ENCODE data around the gene TSPAN16. TPM values are rescaled to one million over a fixed set of nuclear protein-coding genes. Genes with fewer than 3 reads are reported as not detected.

The TSPAN16 gene
- total and polyA plus RNA-seq, 2 donors (not counting 3 experiments of a cell fraction or from before 2014, with no cell fraction given): not detected

DNA sequence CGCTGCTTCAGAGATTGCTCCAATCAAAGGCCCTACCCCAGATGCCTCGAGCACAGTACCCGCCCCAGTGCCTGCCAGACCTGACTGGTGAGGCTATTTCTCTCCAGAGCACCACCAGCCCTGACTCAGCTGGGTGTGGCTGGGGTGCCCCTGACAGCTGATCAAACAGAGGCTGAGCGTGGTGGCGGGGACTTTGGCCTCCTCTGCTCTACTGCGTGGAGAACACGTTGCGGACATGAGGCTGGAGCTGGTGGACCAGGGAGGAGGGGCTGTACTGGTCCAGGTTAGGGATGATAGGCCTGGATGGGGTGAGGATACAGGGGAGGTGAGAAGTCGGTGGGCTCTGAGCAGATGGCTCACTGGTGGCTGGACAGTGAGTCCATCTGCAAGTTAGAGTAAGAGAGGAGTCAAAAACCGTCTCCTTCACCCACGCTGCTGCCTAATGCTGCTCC lies 30.1 kb upstream of the TSPAN16 start:
- no peak overlapping the region for H3K4me2 ChIP-seq (ENCODE audit: insufficient read depth, low read length)
- intact Hi-C loops (cut with micrococcal nuclease): no loop called here
- H3K9me3 ChIP-seq (replicated peaks; ENCODE audit: control insufficient read depth, insufficient read depth, low read length): no peaks in the 10 kb centered on the region
- DNase-seq (ENCODE audit: low read depth, low spot score) (no peak), FAIRE-seq (no peak)
- POLR2A ChIA-PET: no interaction called here
- peaks cover 44% of the 10 kb centered on the region for H3K4me1 ChIP-seq (ENCODE audit: control insufficient read depth, extremely low read depth, insufficient read depth, low read length)
- H3K79me2 ChIP-seq (ENCODE audit: control insufficient read depth, insufficient read depth, low read length): peaks cover 14% of the 10 kb centered on the region
- peak overlapping the region; percentile 4 for H2AFZ ChIP-seq (ENCODE audit: low read depth, low read length)
- H3K9ac ChIP-seq (replicated peaks; ENCODE audit: extremely low read depth, insufficient read depth, low read length): no peak overlapping the region
- H3K27me3 ChIP-seq (ENCODE audit: control insufficient read depth in 2 of 2, insufficient read depth in 2 of 2, low read length in 2 of 2): no peaks in the 10 kb centered on the region
- H4K20me1 ChIP-seq (replicated peaks; ENCODE audit: control insufficient read depth, extremely low read depth, insufficient read depth, low read length): no peaks in the 10 kb centered on the region
- no peak for TF ChIP-seq JUN (IDR thresholded peaks at IDR 0.05; ENCODE audit: borderline replicate concordance, insufficient read depth, insufficient read length, low read depth)
- no peak for TF ChIP-seq MYC (IDR thresholded peaks at IDR 0.05; ENCODE audit: low read depth, low read length)
- H3K9me1 ChIP-seq (replicated peaks; ENCODE audit: control insufficient read depth, extremely low read depth, insufficient read depth, low read length): no peaks in the 10 kb centered on the region
- H3K4me3 ChIP-seq (replicated peaks in 1 of 3; ENCODE audit: insufficient read depth in 1 of 3, low read depth in 1 of 3, low read length in 3 of 3): no peak overlapping the region
- BruUV-seq (replicated peaks): no TSS peak
- H3K36me3 ChIP-seq (ENCODE audit: control insufficient read depth in 2 of 2, extremely low read depth in 1 of 2, insufficient read depth in 2 of 2, low read length in 2 of 2): no peaks in the 10 kb centered on the region
- dilution Hi-C loops (cut with MboI; ENCODE audit: extremely low pct_ligation_motif_present, low sequenced_read_pairs): no loop called here
- H3K27ac ChIP-seq (ENCODE audit: insufficient read depth, low read depth, low read length): peak overlapping the region; percentile 64
- CTCF ChIA-PET: interaction anchor here (0.5 to 3.1 kb wide), 7 partner anchors 10 to 115 kb away, joined by 3 to 19 read pairs (median 7); no protein-coding TSS in a partner anchor

DNA sequence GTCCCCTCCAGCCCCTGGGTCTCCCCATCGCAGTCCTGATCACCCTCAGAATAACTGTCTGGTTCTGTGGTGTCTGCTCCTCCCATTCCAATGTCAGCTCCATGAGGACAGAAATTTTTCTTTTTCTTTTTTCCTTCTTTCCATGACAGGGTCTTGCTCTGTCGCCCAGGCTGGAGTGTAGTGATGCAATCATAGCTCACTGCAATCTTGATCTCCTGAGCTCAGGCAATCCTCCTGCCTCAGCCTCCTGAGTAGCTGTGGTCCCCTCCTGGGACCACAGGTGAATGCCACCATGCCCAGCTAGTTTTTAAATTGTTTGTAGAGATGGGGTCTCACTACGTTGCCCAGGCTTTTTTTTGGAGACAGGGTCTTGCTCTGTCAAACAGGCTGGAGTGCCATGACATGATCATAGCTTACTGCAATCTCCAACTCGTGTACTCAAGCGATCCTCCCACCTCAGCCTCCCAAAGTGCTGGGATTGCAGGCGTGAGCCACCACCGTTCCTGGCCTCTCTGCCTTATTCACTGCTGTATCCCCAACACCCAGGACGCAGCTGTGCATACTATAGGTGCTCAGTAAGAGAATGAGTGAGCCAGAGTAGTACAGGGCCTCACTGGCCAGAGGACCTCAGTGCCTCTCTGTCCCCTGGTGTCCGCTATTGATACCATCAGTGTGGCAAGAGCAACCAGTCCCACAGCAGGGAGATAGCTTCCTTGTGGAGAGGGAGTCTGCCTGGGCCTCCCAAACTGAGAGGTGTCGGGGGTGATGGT lies 28.5 kb upstream of the TSPAN16 start:
- Histone ChIP-seq H3K4me1 (ENCODE audit: control insufficient read depth, extremely low read depth, insufficient read depth, low read length) (peaks cover 47% of the 10 kb centered on the region), H3K27ac (ENCODE audit: insufficient read depth, low read depth, low read length) (peak overlapping the region; percentile 99), H4K20me1 (replicated peaks; ENCODE audit: control insufficient read depth, extremely low read depth, insufficient read depth, low read length) (no peaks in the 10 kb centered on the region), H3K36me3 (ENCODE audit: control insufficient read depth in 2 of 2, extremely low read depth in 1 of 2, insufficient read depth in 2 of 2, low read length in 2 of 2) (no peaks in the 10 kb centered on the region), H3K9me3 (replicated peaks; ENCODE audit: control insufficient read depth, insufficient read depth, low read length) (no peaks in the 10 kb centered on the region), H2AFZ (ENCODE audit: low read depth, low read length) (no peak overlapping the region), H3K4me2 (ENCODE audit: insufficient read depth, low read length) (no peak overlapping the region), H3K27me3 (ENCODE audit: control insufficient read depth in 2 of 2, insufficient read depth in 2 of 2, low read length in 2 of 2) (no peaks in the 10 kb centered on the region), H3K4me3 (replicated peaks in 1 of 3; ENCODE audit: insufficient read depth in 1 of 3, low read depth in 1 of 3, low read length in 3 of 3) (no peak overlapping the region), H3K79me2 (ENCODE audit: control insufficient read depth, insufficient read depth, low read length) (no peaks in the 10 kb centered on the region), H3K9me1 (replicated peaks; ENCODE audit: control insufficient read depth, extremely low read depth, insufficient read depth, low read length) (no peaks in the 10 kb centered on the region), H3K9ac (replicated peaks; ENCODE audit: extremely low read depth, insufficient read depth, low read length) (no peak overlapping the region)
- intact Hi-C loops (cut with micrococcal nuclease): loop anchor here (2.0 kb wide), 3 partner anchors 25 to 125 kb away; no protein-coding TSS in a partner anchor
- TF ChIP-seq FOS (IDR thresholded peaks at IDR 0.05; ENCODE audit: borderline replicate concordance, insufficient read depth, low read length) (no peak), EZH2 (IDR thresholded peaks at IDR 0.05; ENCODE audit: borderline replicate concordance, low read depth, low read length, severe bottlenecking) (no peak), GATA2 (IDR thresholded peaks at IDR 0.05; ENCODE audit: insufficient read depth, insufficient read length, low read depth, low read length) (no peak), MYC (IDR thresholded peaks at IDR 0.05; ENCODE audit: low read depth, low read length) (no peak), POLR2AphosphoS5 (IDR thresholded peaks at IDR 0.05; ENCODE audit: insufficient read depth, low read depth, low read length) (no peak), JUN (IDR thresholded peaks at IDR 0.05; ENCODE audit: borderline replicate concordance, insufficient read depth, insufficient read length, low read depth) (no peak), POLR2A (IDR thresholded peaks at IDR 0.05; ENCODE audit: low read depth, low read length) (no peak)
- TF ChIP-seq, protein P1, sequence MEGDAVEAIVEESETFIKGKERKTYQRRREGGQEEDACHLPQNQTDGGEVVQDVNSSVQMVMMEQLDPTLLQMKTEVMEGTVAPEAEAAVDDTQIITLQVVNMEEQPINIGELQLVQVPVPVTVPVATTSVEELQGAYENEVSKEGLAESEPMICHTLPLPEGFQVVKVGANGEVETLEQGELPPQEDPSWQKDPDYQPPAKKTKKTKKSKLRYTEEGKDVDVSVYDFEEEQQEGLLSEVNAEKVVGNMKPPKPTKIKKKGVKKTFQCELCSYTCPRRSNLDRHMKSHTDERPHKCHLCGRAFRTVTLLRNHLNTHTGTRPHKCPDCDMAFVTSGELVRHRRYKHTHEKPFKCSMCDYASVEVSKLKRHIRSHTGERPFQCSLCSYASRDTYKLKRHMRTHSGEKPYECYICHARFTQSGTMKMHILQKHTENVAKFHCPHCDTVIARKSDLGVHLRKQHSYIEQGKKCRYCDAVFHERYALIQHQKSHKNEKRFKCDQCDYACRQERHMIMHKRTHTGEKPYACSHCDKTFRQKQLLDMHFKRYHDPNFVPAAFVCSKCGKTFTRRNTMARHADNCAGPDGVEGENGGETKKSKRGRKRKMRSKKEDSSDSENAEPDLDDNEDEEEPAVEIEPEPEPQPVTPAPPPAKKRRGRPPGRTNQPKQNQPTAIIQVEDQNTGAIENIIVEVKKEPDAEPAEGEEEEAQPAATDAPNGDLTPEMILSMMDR (IDR thresholded peaks at IDR 0.05; ENCODE audit: extremely low read depth in 1 of 2, insufficient read depth in 1 of 2, low read depth in 1 of 2, low read length in 2 of 2): no peak
- TF ChIP-seq, protein P2, sequence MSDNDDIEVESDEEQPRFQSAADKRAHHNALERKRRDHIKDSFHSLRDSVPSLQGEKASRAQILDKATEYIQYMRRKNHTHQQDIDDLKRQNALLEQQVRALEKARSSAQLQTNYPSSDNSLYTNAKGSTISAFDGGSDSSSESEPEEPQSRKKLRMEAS (IDR thresholded peaks at IDR 0.05; ENCODE audit: insufficient read depth, insufficient read length): no peak
- FAIRE-seq (peak; percentile 42), DNase-seq (ENCODE audit: low read depth, low spot score) (no peak)
- CTCF ChIA-PET: interaction anchor here (0.8 to 3.1 kb wide), 5 partner anchors 11 to 74 kb away, joined by 4 to 19 read pairs (median 8); no protein-coding TSS in a partner anchor
- dilution Hi-C loops (cut with MboI; ENCODE audit: extremely low pct_ligation_motif_present, low sequenced_read_pairs): no loop called here
- no TSS peak for BruUV-seq (replicated peaks)
- POLR2A ChIA-PET: interaction anchor here (1.2 kb wide), 1 partner anchor 11 kb away, joined by 4 read pairs; no protein-coding TSS in a partner anchor
